K562 (cell line): ENCODE results near the gene LZTR1. TPM values are rescaled to one million over a fixed set of nuclear protein-coding genes. Genes with fewer than 3 reads are reported as not detected.

Experiments
- FOXK2 ChIP-seq, 2 experiments: fragments of 450-650 bp; IDR thresholded peaks in 1 of 2; conservative IDR thresholded peaks in 1 of 2; 2 replicates each; pipeline ENCODE4 v1.6.1; 2016; ENCODE audit warnings: low read depth in 2 of 2, mild to moderate bottlenecking in 1 of 2
- MTF1 ChIP-seq: fragments of 250-450 bp; sonication (Bioruptor Pico); IDR thresholded peaks from 2 replicates; pipeline ENCODE4 v1.9.0; 2021; ENCODE audit warnings: moderate library complexity, mild to moderate bottlenecking, inconsistent platforms, borderline replicate concordance
- NR4A1 ChIP-seq, 2 experiments: fragments of 250-450 bp in 1 of 2; fragments of 450-650 bp in 1 of 2; sonication (Bioruptor Pico) in 1 of 2; IDR thresholded peaks; 2 replicates each; pipeline versions ENCODE4 v1.4.0 to v1.6.1; 2016 to 2020; ENCODE audit warnings: mild to moderate bottlenecking in 2 of 2, missing compliant biosample characterization in 1 of 2, missing genetic modification characterization in 1 of 2, moderate library complexity in 1 of 2
- PRMT5 ChIP-seq: sonication (generic); formaldehyde crosslinking; IDR thresholded peaks from 2 replicates; pipeline ENCODE4 v1.5.0; 2020; ENCODE audit warnings: missing genetic modification reagents
- TEAD2 ChIP-seq: fragments of 450-650 bp; IDR thresholded peaks from 2 replicates; pipeline ENCODE4 v1.6.1; 2016; ENCODE audit warnings: missing genetic modification characterization, control low read depth, missing compliant biosample characterization
- ZNF133 ChIP-seq: fragments of 250-450 bp; sonication (Bioruptor Pico); IDR thresholded peaks from 2 replicates; pipeline ENCODE4 v1.4.0; 2020; ENCODE audit warnings: mild to moderate bottlenecking
- ZNF175 ChIP-seq: fragments of 200-800 bp; sonication (Bioruptor generic); IDR thresholded peaks from 2 replicates; pipeline ENCODE4 v1.6.1; 2016; ENCODE audit warnings: low read depth, mild to moderate bottlenecking, missing genetic modification characterization, missing compliant biosample characterization
- ZNF507 ChIP-seq: conservative IDR thresholded peaks from 2 replicates; pipeline ENCODE4 v1.6.1; 2017; ENCODE audit warnings: missing genetic modification characterization, missing compliant biosample characterization
- polyA plus RNA-seq, 8 experiments: library from polyadenylated mRNA; depleted of rRNA in 4 of 8; stranded (reverse) in 5 of 8; unstranded in 3 of 8; fragments of >200 nt; fragmentation: Nextera tagmentation in 2 of 8; fragmentation: Illumina TruSeq in 1 of 8; extraction: Ambion mirVana in 2 of 8; extraction: Trizol in 1 of 8; gene quantifications; 2 replicates each; pipeline versions ENCODE4 v1.2.1 to v1.2.3, GENCODE V29; 2011 to 2014; ENCODE audit warnings: inconsistent platforms in 1 of 8, missing spikeins in 1 of 8
- total RNA-seq, 7 experiments: library from RNA; depleted of rRNA in 6 of 7; stranded (reverse); fragments of >200 nt in 6 of 7; fragmentation: Illumina TruSeq in 2 of 7; extraction: Trizol in 2 of 7; gene quantifications; 2 replicates each; pipeline versions ENCODE4 v1.2.1 to v1.2.3, GENCODE V29; 2011 to 2021; ENCODE audit warnings: low replicate concordance in 1 of 7
- TF ChIP-seq, protein P1 (sequence below): sonication (generic); formaldehyde crosslinking; IDR thresholded peaks from 2 replicates; pipeline ENCODE4 v1.9.0; 2022; ENCODE audit warnings: mild to moderate bottlenecking, missing genetic modification reagents
- TF ChIP-seq, protein P2 (sequence below), 2 experiments: fragments of 450-650 bp in 1 of 2; sonication (generic) in 1 of 2; formaldehyde crosslinking in 1 of 2; IDR thresholded peaks in 1 of 2; conservative IDR thresholded peaks in 1 of 2; 2 replicates each; pipeline versions ENCODE4 v1.6.1 to v1.8.1; 2016 to 2023; ENCODE audit warnings: mild to moderate bottlenecking in 2 of 2, moderate library complexity in 2 of 2, inconsistent platforms in 1 of 2, missing genetic modification reagents in 1 of 2
- TF ChIP-seq, protein P3 (sequence below): fragments of 450-650 bp; formaldehyde crosslinking; IDR thresholded peaks from 2 replicates; pipeline ENCODE4 v1.4.0; 2020; ENCODE audit warnings: mild to moderate bottlenecking, moderate library complexity
- TF ChIP-seq, protein P4 (sequence below): IDR thresholded peaks from 2 replicates; pipeline ENCODE4 v1.6.1; 2011; ENCODE audit not compliant: insufficient read length; ENCODE audit errors: extremely low read depth
- TF ChIP-seq, protein P5 (sequence below): fragments of 250-450 bp; sonication (Bioruptor Pico); IDR thresholded peaks from 2 replicates; pipeline ENCODE4 v1.8.0; 2022; ENCODE audit warnings: inconsistent platforms, mild to moderate bottlenecking, moderate library complexity, borderline replicate concordance
- TF ChIP-seq, protein P6 (sequence below): fragments of 450-650 bp; IDR thresholded peaks from 2 replicates; pipeline ENCODE4 v1.6.1; 2016; ENCODE audit warnings: mild to moderate bottlenecking

The LZTR1 gene
- total and polyA plus RNA-seq, 9 of the 15 experiments (the other 6 are each of a cell fraction or from before 2014, with no cell fraction given), result 2.2 to 135 (median 63.0) TPM

DNA sequence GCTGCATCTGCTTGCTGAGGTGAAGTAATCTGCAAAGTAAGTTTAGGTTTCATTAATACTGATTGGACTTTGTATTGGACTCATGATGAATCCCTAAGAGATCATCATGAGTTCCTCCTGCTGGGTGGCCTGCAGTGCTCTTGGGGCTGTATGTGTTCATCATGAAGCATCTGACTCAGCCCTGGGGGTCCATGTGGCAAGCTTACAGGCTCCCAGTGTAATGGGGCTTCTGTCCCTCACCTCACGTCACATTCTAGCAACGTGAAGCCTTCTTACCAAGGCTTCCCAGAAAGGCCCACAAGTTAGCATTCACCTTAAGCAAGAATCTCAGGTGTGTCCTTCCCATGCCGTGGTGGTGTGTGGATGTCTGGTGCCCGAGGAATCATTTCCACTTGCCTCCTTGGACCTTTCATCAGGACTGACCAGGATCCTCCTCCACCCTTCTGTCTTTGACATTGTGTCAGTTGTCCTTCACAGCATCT, 41.2 kb upstream of the LZTR1 start (continued):
- TF ChIP-seq, protein P1, sequence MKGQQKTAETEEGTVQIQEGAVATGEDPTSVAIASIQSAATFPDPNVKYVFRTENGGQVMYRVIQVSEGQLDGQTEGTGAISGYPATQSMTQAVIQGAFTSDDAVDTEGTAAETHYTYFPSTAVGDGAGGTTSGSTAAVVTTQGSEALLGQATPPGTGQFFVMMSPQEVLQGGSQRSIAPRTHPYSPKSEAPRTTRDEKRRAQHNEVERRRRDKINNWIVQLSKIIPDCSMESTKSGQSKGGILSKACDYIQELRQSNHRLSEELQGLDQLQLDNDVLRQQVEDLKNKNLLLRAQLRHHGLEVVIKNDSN (CRISPR knock-in tag), result peak; percentile 27; the same call in 1 of the 2 replicates
- TF ChIP-seq, protein P2, sequence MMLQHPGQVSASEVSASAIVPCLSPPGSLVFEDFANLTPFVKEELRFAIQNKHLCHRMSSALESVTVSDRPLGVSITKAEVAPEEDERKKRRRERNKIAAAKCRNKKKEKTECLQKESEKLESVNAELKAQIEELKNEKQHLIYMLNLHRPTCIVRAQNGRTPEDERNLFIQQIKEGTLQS (IDR thresholded peaks at IDR 0.05), result no peak
- TF ChIP-seq, protein P2 (CRISPR knock-in tag; conservative IDR thresholded peaks at IDR 0.05), result 0 out of 2 replicates have a peak, but pooled peaks have one; percentile 45
- TF ChIP-seq PRMT5 (CRISPR knock-in tag) (no peak), ZNF133 (CRISPR knock-in tag) (0 out of 2 replicates have a peak, but pooled peaks have one; percentile 33), NR4A1 (CRISPR knock-in tag; IDR thresholded peaks at IDR 0.05) (0 out of 2 replicates have a peak, but pooled peaks have one; percentile 36), NR4A1 (tag; IDR thresholded peaks at IDR 0.05) (no peak), TEAD2 (tag) (no peak), FOXK2 (conservative IDR thresholded peaks at IDR 0.05 in 1 of 2, IDR thresholded peaks at IDR 0.05 in 1 of 2; ENCODE audit: low read depth in 2 of 2) (no peak), ZNF175 (CRISPR knock-in tag) (0 out of 2 replicates have a peak, but pooled peaks have one; percentile 7), ZNF507 (tag) (no peak), MTF1 (CRISPR knock-in tag) (peak; percentile 58)
- TF ChIP-seq, protein P3, sequence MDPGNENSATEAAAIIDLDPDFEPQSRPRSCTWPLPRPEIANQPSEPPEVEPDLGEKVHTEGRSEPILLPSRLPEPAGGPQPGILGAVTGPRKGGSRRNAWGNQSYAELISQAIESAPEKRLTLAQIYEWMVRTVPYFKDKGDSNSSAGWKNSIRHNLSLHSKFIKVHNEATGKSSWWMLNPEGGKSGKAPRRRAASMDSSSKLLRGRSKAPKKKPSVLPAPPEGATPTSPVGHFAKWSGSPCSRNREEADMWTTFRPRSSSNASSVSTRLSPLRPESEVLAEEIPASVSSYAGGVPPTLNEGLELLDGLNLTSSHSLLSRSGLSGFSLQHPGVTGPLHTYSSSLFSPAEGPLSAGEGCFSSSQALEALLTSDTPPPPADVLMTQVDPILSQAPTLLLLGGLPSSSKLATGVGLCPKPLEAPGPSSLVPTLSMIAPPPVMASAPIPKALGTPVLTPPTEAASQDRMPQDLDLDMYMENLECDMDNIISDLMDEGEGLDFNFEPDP (CRISPR knock-in tag), result 0 out of 2 replicates have a peak, but pooled peaks have one; percentile 36
- TF ChIP-seq, protein P4, sequence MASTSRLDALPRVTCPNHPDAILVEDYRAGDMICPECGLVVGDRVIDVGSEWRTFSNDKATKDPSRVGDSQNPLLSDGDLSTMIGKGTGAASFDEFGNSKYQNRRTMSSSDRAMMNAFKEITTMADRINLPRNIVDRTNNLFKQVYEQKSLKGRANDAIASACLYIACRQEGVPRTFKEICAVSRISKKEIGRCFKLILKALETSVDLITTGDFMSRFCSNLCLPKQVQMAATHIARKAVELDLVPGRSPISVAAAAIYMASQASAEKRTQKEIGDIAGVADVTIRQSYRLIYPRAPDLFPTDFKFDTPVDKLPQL, result no peak
- TF ChIP-seq, protein P5, sequence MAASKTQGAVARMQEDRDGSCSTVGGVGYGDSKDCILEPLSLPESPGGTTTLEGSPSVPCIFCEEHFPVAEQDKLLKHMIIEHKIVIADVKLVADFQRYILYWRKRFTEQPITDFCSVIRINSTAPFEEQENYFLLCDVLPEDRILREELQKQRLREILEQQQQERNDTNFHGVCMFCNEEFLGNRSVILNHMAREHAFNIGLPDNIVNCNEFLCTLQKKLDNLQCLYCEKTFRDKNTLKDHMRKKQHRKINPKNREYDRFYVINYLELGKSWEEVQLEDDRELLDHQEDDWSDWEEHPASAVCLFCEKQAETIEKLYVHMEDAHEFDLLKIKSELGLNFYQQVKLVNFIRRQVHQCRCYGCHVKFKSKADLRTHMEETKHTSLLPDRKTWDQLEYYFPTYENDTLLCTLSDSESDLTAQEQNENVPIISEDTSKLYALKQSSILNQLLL (CRISPR knock-in tag), result peak; percentile 26; the same call in 1 of the 2 replicates
- TF ChIP-seq, protein P6, sequence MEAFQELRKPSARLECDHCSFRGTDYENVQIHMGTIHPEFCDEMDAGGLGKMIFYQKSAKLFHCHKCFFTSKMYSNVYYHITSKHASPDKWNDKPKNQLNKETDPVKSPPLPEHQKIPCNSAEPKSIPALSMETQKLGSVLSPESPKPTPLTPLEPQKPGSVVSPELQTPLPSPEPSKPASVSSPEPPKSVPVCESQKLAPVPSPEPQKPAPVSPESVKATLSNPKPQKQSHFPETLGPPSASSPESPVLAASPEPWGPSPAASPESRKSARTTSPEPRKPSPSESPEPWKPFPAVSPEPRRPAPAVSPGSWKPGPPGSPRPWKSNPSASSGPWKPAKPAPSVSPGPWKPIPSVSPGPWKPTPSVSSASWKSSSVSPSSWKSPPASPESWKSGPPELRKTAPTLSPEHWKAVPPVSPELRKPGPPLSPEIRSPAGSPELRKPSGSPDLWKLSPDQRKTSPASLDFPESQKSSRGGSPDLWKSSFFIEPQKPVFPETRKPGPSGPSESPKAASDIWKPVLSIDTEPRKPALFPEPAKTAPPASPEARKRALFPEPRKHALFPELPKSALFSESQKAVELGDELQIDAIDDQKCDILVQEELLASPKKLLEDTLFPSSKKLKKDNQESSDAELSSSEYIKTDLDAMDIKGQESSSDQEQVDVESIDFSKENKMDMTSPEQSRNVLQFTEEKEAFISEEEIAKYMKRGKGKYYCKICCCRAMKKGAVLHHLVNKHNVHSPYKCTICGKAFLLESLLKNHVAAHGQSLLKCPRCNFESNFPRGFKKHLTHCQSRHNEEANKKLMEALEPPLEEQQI, result no peak
